GM10266 (cell line): Measurements from ENCODE around the gene CCDC136.

Experiments used
- DNase-seq: peaks from one replicate; pipeline ENCODE4 v3.0.0; 2012; ENCODE audit errors: extremely low spot score
- TF ChIP-seq, protein P1 (sequence below): IDR thresholded peaks from 2 replicates; pipeline ENCODE4 v1.5.1; 2012; ENCODE audit warnings: mild to moderate bottlenecking, low read depth; ENCODE audit not compliant: control insufficient read depth, insufficient read depth; ENCODE audit errors: missing control alignments

The CCDC136 gene

GRCh38 chr7:128752251-128752650 lies 39.5 kb upstream of the CCDC136 start:
- DNase-seq, result no peak
- TF ChIP-seq, protein P1, sequence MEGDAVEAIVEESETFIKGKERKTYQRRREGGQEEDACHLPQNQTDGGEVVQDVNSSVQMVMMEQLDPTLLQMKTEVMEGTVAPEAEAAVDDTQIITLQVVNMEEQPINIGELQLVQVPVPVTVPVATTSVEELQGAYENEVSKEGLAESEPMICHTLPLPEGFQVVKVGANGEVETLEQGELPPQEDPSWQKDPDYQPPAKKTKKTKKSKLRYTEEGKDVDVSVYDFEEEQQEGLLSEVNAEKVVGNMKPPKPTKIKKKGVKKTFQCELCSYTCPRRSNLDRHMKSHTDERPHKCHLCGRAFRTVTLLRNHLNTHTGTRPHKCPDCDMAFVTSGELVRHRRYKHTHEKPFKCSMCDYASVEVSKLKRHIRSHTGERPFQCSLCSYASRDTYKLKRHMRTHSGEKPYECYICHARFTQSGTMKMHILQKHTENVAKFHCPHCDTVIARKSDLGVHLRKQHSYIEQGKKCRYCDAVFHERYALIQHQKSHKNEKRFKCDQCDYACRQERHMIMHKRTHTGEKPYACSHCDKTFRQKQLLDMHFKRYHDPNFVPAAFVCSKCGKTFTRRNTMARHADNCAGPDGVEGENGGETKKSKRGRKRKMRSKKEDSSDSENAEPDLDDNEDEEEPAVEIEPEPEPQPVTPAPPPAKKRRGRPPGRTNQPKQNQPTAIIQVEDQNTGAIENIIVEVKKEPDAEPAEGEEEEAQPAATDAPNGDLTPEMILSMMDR, result no peak

DNA sequence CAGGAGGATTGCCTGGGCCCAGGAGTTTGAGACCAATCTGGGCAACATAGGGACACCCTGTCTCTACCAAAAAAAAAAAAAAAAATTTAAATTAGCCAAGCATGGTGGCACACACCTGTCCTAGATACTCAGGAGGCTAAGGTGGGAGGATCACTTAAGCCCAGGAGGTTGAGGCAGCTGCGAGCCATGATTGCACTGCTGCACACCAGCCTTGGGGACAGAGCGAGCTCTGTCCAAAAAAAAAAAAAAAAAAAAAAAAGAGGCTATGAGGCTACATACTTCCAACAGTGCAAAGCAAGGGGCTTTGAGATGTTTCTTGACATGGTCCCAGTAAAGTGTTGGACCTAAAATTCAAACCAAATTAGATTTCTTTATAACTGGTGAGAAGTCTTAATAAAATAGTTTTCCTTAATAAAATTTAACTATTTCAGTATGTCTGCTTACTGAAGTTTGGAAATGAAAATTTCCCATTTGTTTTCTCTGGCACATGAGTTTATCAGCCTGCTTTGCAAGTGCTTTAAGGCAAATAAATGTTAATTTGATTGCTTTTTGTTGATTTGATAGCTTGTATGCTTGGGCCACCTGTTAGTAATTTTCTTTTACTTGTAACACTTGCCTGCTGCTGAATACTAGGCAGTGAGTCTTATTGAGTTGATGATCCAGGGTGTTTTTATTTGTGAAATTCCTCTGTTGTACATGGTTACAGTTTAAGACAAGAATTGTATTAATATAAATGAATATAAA lies 36.5 kb upstream of the CCDC136 start:
- TF ChIP-seq, protein P1, result no peak
- DNase-seq, result no peak

DNA sequence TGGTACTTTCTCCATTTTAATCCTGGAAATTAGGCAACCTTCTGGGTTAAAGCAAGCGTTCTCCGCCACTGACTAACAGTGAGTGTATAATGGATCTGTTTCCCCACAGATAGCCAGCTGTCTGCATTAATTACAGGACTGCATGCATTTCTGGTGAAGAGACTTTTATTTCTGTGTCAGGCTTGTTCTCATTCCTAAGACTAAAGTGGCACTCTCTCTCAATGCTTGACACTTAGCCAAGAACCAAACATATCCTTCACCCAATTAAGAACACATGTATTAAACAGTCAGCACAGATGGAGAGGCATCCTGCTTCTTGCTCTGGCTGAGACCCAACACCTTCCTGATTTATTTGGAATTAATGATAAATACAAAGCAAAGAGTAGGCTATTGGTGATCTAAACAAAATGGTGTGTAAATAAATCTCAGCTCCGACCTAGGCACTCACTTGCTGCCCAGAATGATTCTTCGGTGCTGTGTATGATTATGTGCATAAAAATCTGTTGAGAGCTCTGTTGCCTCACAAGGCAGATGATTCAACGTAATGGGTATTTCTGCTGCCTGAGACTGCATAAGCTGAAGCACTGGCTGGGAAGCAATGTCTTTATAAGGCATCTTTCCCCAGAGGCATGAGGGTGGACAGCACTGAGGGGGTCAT lies 35.8 kb upstream of the CCDC136 start:
- TF ChIP-seq, protein P1, result no peak
- DNase-seq, result no peak

DNA sequence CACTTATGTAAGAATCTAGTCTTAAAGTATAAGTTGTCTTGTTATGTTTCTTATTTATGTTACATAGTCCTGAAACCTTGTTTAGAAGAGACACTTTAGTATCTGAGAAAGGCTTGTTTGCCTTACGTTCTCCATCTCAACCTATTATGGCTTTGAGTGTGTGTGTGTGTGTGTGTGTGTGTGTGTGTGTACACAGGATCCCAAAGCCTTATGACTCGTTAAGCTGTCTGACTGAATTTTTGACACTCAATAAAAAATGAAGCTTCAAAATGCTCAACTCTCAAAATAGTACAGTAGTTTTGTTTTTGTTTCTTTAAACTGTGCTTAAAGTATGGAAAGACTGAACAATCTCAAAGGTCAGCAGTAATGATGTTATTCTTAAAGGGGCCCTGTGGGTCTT lies 34.6 kb upstream of the CCDC136 start:
- no peak for DNase-seq
- TF ChIP-seq, protein P1, result no peak

DNA sequence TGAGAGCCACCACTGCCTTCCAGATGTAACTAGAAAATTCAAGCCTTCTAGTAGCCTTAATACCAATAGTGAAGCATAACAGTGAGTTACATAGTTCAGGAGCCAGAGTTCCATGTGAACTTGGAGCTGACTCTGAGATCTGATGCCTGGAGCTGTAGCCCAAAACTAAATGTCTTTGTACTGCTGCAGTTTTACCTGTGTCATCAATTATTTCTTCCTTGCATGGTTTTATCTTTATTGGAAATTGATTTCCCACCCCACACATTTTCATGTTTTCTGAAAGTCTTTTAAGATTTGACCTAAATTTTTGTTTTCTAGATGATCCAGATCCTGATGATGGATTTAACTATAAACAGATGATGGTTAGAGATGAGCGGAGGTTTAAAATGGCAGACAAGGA lies 33.2 kb upstream of the CCDC136 start:
- DNase-seq, result no peak
- TF ChIP-seq, protein P1, result no peak

GRCh38 chr7:128759242-128759641 lies 32.5 kb upstream of the CCDC136 start:
- TF ChIP-seq, protein P1, result no peak
- no peak for DNase-seq

GRCh38 chr7:128763541-128763940 lies 28.2 kb upstream of the CCDC136 start:
- TF ChIP-seq, protein P1, result no peak
- no peak for DNase-seq
